ENCODE measurements around the gene TFEB.

The TFEB gene

GRCh38 chr6:41735427-41736185, at the start of gene TFEB:
TSS of gene TFEB (minus strand) at chr6:41735608. CDS start at chr6:41691213, 44,395 bp downstream.
- peak; percentile 97 for DNase-seq (ENCODE audit: low spot score)
- in situ Hi-C loops (cut with MboI; ENCODE audit: low pct_unique_long_range_greater_than_20kb, low sequenced_read_pairs, unreplicated experiment), result no loop called here
- TF ChIP-seq CTCF (IDR thresholded peaks at IDR 0.05; ENCODE audit: extremely low read depth, insufficient read depth, missing control alignments), result peak; percentile 97

DNA sequence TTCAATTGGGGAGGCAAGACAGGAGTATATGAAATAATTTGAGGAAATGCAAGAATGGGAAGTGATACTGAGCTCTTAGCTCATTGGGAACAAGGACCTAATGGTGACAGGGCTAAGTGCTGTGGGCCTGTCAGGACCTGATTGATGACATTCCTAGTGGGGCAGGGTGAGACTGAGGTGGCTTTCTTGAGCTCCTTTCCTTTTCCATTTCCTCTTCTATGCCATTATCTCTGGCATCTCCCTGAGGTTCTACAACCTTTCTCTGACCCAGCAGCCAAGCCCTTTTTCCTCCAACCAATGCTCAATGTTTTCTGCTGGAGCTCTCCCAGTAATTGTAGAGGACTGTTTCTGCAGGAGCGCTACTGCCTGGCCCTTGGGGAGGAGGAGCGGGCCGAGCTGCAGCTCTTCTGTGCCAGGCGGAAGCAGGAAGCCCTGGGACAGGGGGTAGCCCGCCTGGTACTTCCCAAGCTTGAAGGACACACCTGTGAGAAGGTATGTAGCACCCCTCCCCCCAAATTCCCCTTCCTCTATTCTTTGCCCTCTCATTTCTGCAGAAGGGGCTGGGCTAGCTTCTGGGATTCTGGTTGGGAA, 49.3 kb upstream of the TFEB start:
- TF ChIP-seq CTCF (IDR thresholded peaks at IDR 0.05; ENCODE audit: extremely low read depth, insufficient read depth, missing control alignments), result no peak
- no peak for DNase-seq (ENCODE audit: low spot score)
- in situ Hi-C loops (cut with MboI; ENCODE audit: low pct_unique_long_range_greater_than_20kb, low sequenced_read_pairs, unreplicated experiment), result loop anchor here (10.0 kb wide), 1 partner anchor 260 kb away; no protein-coding TSS in a partner anchor

DNA sequence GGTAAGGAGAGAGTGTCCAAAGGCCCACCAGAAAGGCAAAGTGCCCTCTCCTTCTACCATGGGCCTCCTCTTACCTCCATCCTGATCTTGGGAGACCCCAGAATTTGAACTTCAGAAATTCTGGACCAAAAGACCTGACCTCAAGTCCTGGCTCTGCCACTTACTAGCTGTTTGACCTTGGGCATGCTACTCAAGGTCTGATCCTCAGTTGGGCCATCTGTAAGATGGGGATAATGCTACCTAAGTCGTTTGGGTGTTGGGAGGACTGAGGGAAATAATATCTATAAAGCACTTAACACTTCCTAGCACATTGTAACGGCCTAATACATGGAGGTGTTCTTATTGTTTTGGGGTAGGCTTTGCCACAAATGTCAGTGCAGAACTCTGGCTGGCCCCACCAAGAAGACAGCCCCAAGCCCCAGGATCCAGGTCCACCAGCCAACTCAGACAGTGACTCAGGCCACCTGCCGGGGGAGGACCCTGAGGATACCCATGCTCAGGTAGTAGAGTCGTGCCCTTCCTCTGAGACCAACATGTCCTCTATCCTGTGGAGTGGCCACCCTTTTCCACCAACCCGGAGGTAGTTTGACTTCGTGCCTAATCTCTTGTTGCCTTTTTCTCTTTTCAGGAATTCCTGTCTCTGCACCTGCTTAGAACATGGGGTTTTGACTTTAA, 47.8 kb upstream of the TFEB start:
- no peak for TF ChIP-seq CTCF (IDR thresholded peaks at IDR 0.05; ENCODE audit: extremely low read depth, insufficient read depth, missing control alignments)
- in situ Hi-C loops (cut with MboI; ENCODE audit: low pct_unique_long_range_greater_than_20kb, low sequenced_read_pairs, unreplicated experiment), result loop anchor here (10.0 kb wide), 1 partner anchor 262 kb away; no protein-coding TSS in a partner anchor
- DNase-seq (ENCODE audit: low spot score), result no peak

DNA sequence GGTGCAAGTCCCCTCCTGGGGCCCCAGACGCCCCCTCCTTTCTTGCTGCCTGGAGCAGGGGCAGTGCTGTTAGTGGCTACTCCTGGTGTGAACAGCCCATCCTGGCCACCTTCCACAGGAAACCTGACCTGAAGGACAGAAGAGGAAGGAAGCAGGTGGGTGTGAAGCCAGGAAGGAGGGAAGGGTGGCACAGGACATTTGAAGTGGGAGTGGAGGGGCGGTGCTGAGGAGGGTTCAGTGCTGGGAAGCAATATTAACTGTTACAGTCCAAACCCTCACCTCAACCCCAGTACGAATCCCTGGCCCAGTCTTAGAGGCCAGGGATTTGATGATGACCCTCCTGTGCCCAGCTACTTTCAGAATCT, 45.9 kb upstream of the TFEB start:
- in situ Hi-C loops (cut with MboI; ENCODE audit: low pct_unique_long_range_greater_than_20kb, low sequenced_read_pairs, unreplicated experiment), result loop anchor here (10.0 kb wide), 1 partner anchor 263 kb away; no protein-coding TSS in a partner anchor
- no peak for TF ChIP-seq CTCF (IDR thresholded peaks at IDR 0.05; ENCODE audit: extremely low read depth, insufficient read depth, missing control alignments)
- no peak for DNase-seq (ENCODE audit: low spot score)

GRCh38 chr6:41780551-41781365, 45.4 kb upstream of the TFEB start, which contains the start of gene PRICKLE4:
TSS of gene PRICKLE4 (plus strand) at chr6:41780782. CDS start at chr6:41783474, 2,692 bp downstream.
- no peak for DNase-seq (ENCODE audit: low spot score)
- TF ChIP-seq CTCF (IDR thresholded peaks at IDR 0.05; ENCODE audit: extremely low read depth, insufficient read depth, missing control alignments), result no peak
- in situ Hi-C loops (cut with MboI; ENCODE audit: low pct_unique_long_range_greater_than_20kb, low sequenced_read_pairs, unreplicated experiment), result loop anchor here (10.0 kb wide), 1 partner anchor 264 kb away; no protein-coding TSS in a partner anchor

Measured in GM13977 (cell line).